Activated T-helper 2 cell treated with anti-CD3 and anti-CD28 coated beads, Interferon-gamma antibody, Interleukin-2, Interleukin-4, amounts not matched to agents 10 μg/mL and 5 μg/mL and 100 μg/mL, durations not matched to agents 14 hours and 24 hours and 36 hours (primary cell): Measurements from ENCODE around the gene SULT2B1. TPM values are rescaled to one million over a fixed set of nuclear protein-coding genes. Genes with fewer than 3 reads are reported as not detected.
"Not testable (repeated sequence)": the region's sequence is repeated elsewhere in the genome, so short reads cannot be mapped to it uniquely, and the experiment has no call there.

ENCODE experiments used
- DNase-seq: peaks from one replicate; pipeline ENCODE4 v3.0.0; 2021; ENCODE audit warnings: low spot score
- H3K27ac Mint-ChIP-seq: one replicate; pipeline ENCODE4 v1.8.0; 2021; ENCODE audit warnings: mixed read lengths
- H3K27me3 Mint-ChIP-seq: one replicate; pipeline ENCODE4 v1.8.0; 2021; ENCODE audit warnings: low read depth, mixed read lengths
- H3K36me3 Mint-ChIP-seq: one replicate; pipeline ENCODE4 v1.8.0; 2021; ENCODE audit warnings: low read depth, mixed read lengths
- H3K4me1 Mint-ChIP-seq: one replicate; pipeline ENCODE4 v1.8.0; 2021; ENCODE audit warnings: low read depth, mixed read lengths
- H3K4me3 Mint-ChIP-seq: one replicate; pipeline ENCODE4 v1.8.0; 2021; ENCODE audit warnings: low read depth, mild to moderate bottlenecking, moderate library complexity, mixed read lengths
- H3K9me3 Mint-ChIP-seq: one replicate; pipeline ENCODE4 v1.8.0; 2021; ENCODE audit warnings: mixed read lengths
- intact Hi-C: fragments of 100-400 bp; cut with micrococcal nuclease; formaldehyde crosslinking; loops from one replicate; pipeline ENCODE4 v1.15.1; 2023
- total RNA-seq: library from RNA; stranded (reverse); gene quantifications from 2 replicates; pipeline ENCODE4 v1.2.3, GENCODE V29; 2022

The SULT2B1 gene
- total RNA-seq, 1 donor from 2014 or later, result not detected

DNA sequence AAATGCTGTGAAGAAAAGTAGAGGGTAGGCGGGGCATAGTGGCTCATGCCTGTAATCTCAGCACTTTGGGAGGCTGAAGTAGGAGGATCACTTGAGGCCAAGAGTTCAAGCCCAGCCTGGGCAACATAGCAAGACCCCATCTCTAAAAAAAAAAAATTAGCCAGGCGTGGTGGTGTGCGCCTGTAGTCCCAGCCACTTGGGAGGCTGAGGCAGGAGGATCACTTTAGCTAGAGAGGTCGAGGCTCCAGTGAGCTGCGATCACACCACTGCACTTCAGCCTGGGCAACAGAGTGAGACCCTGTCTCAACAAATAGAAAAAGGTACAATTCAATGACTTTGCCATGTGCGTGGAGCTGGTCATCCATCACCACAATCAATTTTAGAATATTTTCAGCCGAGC is 25.9 kb downstream of the SULT2B1 start:
- not testable (repeated sequence) for H3K4me3 Mint-ChIP-seq

DNA sequence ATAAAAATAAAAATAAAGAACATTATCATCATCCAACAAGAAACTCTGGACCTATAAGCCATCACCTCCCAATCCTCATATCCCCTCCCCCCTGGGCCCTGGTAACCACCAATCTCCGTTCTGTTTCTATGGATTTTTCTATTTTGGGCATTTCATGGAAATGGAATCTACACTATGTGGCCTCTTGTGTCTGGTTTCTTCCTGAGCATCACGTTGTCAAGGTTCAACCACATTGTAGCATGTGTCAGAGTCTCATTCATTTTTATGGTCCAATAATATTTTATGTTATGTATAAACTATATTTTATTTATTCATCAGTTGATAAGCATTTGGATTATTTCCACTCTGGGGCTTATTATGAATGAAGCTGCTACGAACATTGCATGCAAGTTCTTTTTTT is 26.9 kb downstream of the SULT2B1 start:
- Mint-ChIP-seq H3K4me1 (peaks cover under 1% of the 10 kb centered on the region), H3K27me3 (peaks cover 1% of the 10 kb centered on the region), H3K36me3 (peaks cover 2% of the 10 kb centered on the region), H3K9me3 (no peaks in the 10 kb centered on the region), H3K4me3 (no peak overlapping the region), H3K27ac (no peak overlapping the region)
- no peak for DNase-seq
- intact Hi-C loops, result no loop called here

More for the DNA sequence above, 25.9 kb downstream of the SULT2B1 start:
- H3K9me3 Mint-ChIP-seq, intact Hi-C loops, H3K36me3 Mint-ChIP-seq, H3K4me1 Mint-ChIP-seq, H3K27ac Mint-ChIP-seq, DNase-seq, H3K27me3 Mint-ChIP-seq: not testable (repeated sequence)

DNA sequence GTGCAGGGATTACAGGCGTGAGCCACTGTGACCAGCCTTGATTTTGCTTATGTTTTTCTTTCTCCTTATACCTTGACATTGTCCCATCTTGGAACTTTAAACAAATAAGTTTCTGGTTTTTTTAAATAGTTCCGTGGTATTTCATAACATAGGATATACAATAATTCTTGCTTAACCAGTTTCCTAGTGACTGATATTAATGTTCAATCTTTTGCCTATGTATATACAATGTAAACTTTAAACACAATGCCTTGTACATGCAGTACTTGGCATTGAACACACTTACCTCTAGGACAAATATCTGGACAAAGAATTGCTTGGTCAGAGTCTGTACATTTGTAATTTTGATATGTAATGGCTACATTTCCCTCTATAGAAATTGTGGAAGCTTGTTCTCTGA is 30.2 kb downstream of the SULT2B1 start:
- intact Hi-C loops, result no loop called here
- Mint-ChIP-seq H3K27ac (no peak overlapping the region), H3K27me3 (peaks cover 4% of the 10 kb centered on the region), H3K4me3 (no peak overlapping the region), H3K4me1 (peaks cover 5% of the 10 kb centered on the region), H3K36me3 (peaks cover 6% of the 10 kb centered on the region), H3K9me3 (no peaks in the 10 kb centered on the region)
- DNase-seq, result no peak

DNA sequence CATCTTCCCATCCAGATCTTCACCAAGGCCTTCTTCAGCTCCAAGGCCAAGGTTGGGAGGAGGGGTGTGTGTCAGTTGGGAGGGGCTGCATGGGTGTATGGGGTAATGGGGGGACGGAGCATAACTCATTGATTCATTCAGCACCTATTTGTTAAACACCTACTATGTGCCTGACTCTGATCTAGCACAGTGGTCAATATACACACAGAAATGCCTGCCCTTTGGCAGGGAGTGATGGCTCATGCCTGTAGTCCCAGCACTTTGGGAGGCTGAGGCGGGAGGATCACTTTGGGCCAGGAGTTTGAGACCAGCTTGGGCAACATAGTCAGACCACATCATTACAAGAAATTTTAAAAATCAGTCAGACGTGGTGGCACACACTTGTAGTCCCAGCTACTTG is 35.4 kb downstream of the SULT2B1 start:
- Mint-ChIP-seq H3K27me3 (peaks cover 4% of the 10 kb centered on the region), H3K9me3 (no peaks in the 10 kb centered on the region), H3K4me3 (no peak overlapping the region), H3K27ac (no peak overlapping the region), H3K4me1 (peaks cover 22% of the 10 kb centered on the region), H3K36me3 (peaks cover 8% of the 10 kb centered on the region)
- DNase-seq, result no peak
- intact Hi-C loops, result no loop called here

DNA sequence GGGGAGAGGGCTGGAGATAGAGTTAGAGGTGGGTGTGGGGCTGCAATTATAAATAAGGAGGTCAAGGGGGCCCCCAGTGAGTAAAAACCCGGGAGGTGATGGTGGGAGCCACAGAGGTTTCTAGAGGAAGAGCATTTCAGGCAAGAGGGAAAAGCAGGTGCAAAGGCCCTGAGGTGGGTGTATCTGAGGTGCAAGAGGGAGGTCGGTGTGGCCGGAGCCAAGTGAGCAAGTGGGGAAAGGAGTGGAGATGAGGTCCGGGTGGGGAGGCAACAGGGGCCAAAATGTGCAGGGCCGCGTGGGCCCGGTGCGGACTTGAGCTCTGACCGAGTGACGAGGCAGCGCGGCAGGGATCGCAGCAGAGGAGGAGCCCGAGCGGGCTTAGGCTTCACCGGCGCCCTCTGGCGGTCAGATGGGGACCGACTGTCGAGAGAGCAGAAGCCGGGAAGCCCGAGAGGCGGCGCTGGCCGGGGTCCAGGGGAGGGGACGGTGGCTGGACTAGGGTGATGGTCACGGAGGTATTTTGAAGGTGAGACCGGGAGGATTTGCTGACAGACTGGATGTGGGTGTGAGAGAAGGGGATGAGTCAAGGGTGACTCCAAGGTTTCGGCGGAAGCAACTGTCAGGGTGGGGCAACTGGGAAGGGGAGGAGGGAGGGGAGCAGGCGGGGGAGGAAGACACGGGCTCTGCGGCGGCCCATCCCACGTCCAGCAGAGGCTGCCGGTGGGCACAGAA is 36.9 kb downstream of the SULT2B1 start:
- Mint-ChIP-seq H3K27ac (peak overlapping the region; percentile 52), H3K9me3 (no peaks in the 10 kb centered on the region), H3K4me1 (peaks cover 22% of the 10 kb centered on the region), H3K4me3 (peak overlapping the region; percentile 72), H3K27me3 (peaks cover 4% of the 10 kb centered on the region), H3K36me3 (peaks cover 8% of the 10 kb centered on the region)
- DNase-seq, result peak; percentile 80
- intact Hi-C loops, result no loop called here

- Mint-ChIP-seq H3K36me3 (peaks cover 4% of the 10 kb centered on the region), H3K9me3 (no peaks in the 10 kb centered on the region), H3K4me3 (no peak overlapping the region), H3K27ac (no peak overlapping the region), H3K4me1 (peaks cover 17% of the 10 kb centered on the region), H3K27me3 (peaks cover 1% of the 10 kb centered on the region)
- intact Hi-C loops, result no loop called here
- no peak for DNase-seq
These were observed 39.0 kb downstream of the SULT2B1 start for GRCh38 chr19:48591021-48591420.

- H3K27ac Mint-ChIP-seq, result peak overlapping the region; percentile 64
- H3K36me3 Mint-ChIP-seq, result no peaks in the 10 kb centered on the region
- H3K9me3 Mint-ChIP-seq, result no peaks in the 10 kb centered on the region
- peaks cover 9% of the 10 kb centered on the region for H3K4me1 Mint-ChIP-seq
- intact Hi-C loops, result no loop called here
- H3K4me3 Mint-ChIP-seq, result peak overlapping the region; percentile 70
- peaks cover 1% of the 10 kb centered on the region for H3K27me3 Mint-ChIP-seq
- DNase-seq, result no peak
These were observed 43.2 kb downstream of the SULT2B1 start for GRCh38 chr19:48595171-48595570.

- no peak for DNase-seq
- Mint-ChIP-seq H3K36me3 (no peaks in the 10 kb centered on the region), H3K27ac (no peak overlapping the region), H3K4me3 (peak overlapping the region; percentile 76), H3K9me3 (no peaks in the 10 kb centered on the region), H3K4me1 (peaks cover 9% of the 10 kb centered on the region), H3K27me3 (peaks cover 1% of the 10 kb centered on the region)
- intact Hi-C loops, result no loop called here
These were observed 43.9 kb downstream of the SULT2B1 start for GRCh38 chr19:48595833-48596232.

- intact Hi-C loops, result no loop called here
These were observed 44.3 kb downstream of the SULT2B1 start for GRCh38 chr19:48596237-48596636.

GRCh38 chr19:48596679-48597465 is 44.9 kb downstream of the SULT2B1 start:
- Mint-ChIP-seq H3K4me1 (peaks cover 8% of the 10 kb centered on the region), H3K27me3 (no peaks in the 10 kb centered on the region), H3K9me3 (no peaks in the 10 kb centered on the region), H3K27ac (peak overlapping the region; percentile 75), H3K36me3 (no peaks in the 10 kb centered on the region), H3K4me3 (peak overlapping the region; percentile 76)
- intact Hi-C loops, result no loop called here
- peak; percentile 37 for DNase-seq

More at GRCh38 chr19:48596237-48596636, 44.3 kb downstream of the SULT2B1 start:
- no peaks in the 10 kb centered on the region for H3K9me3 Mint-ChIP-seq
- DNase-seq, result no peak
- no peaks in the 10 kb centered on the region for H3K36me3 Mint-ChIP-seq
- H3K4me1 Mint-ChIP-seq, result peaks cover 9% of the 10 kb centered on the region
- peak overlapping the region; percentile 76 for H3K4me3 Mint-ChIP-seq
- peaks cover 1% of the 10 kb centered on the region for H3K27me3 Mint-ChIP-seq
- H3K27ac Mint-ChIP-seq, result no peak overlapping the region

- no peak for DNase-seq
- Mint-ChIP-seq H3K4me3 (no peak overlapping the region), H3K4me1 (peaks cover 5% of the 10 kb centered on the region), H3K36me3 (no peaks in the 10 kb centered on the region), H3K27me3 (no peaks in the 10 kb centered on the region), H3K27ac (no peak overlapping the region), H3K9me3 (no peaks in the 10 kb centered on the region)
- intact Hi-C loops, result no loop called here
These were observed 47.2 kb downstream of the SULT2B1 start for GRCh38 chr19:48598996-48599700.

GRCh38 chr19:48600679-48601417 is 48.9 kb downstream of the SULT2B1 start:
- no peak for DNase-seq
- Mint-ChIP-seq H3K27me3 (no peaks in the 10 kb centered on the region), H3K27ac (no peak overlapping the region), H3K36me3 (no peaks in the 10 kb centered on the region), H3K4me1 (peaks cover 4% of the 10 kb centered on the region), H3K4me3 (no peak overlapping the region), H3K9me3 (no peaks in the 10 kb centered on the region)
- intact Hi-C loops, result no loop called here
